Kidney tubule cell (primary cell): ENCODE measurements around the gene ZNRF1.

Source experiments
- DNase-seq: peaks from one replicate; pipeline ENCODE4 v3.0.0-alpha.2; 2018; ENCODE audit warnings: low spot score

ZNRF1 gene

DNA sequence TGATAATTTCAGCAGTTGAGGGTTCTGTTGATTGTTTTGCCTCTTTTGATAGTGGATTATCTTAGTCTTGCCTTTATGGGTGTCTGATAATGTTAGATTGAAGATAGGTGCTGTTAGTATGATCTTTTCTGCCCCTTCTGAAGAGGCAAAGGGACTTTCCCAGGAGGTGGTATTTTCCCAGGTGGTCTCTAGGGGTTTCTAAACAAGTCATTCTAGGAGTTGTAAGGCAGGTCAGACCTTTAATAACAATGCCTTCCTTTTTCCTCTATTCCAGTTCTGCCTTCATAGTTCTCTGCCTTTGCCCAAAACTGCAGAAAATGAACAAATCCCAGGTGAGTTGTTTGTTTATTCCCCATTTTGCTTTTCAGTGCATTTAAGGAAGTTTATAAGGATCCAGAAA, 153.8 kb downstream of the ZNRF1 start:
- no peak for DNase-seq

DNA sequence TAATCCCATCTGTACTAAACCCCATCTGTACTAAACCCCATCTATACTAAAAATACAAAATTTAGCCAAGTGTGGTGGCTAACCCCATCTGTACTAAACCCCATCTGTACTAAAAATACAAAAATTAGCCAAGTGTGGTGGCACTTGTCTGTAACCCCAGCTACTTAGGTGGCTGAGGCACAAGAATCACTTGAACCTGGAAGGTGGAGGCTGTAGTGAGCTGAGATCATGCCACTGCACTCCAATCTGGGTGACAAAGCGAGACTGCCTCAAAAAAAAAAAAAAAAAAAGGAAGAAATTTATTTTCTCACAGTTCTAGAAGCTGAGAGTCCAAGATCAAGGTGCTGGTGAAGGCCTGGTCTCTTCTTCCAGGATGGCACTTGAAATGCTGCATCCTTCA, 161.6 kb downstream of the ZNRF1 start:
- no peak for DNase-seq
